Measurements from ENCODE around the gene MYO1A. TPM values are rescaled to one million over a fixed set of nuclear protein-coding genes. Genes with fewer than 3 reads are reported as not detected.
"Not testable (repeated sequence)": the region's sequence is repeated elsewhere in the genome, so short reads cannot be mapped to it uniquely, and the experiment has no call there.

Gene MYO1A
- polyA plus RNA-seq, 2 of the 4 experiments (the other 2 are of a cell fraction): 0.67 to 1.9 TPM

DNA sequence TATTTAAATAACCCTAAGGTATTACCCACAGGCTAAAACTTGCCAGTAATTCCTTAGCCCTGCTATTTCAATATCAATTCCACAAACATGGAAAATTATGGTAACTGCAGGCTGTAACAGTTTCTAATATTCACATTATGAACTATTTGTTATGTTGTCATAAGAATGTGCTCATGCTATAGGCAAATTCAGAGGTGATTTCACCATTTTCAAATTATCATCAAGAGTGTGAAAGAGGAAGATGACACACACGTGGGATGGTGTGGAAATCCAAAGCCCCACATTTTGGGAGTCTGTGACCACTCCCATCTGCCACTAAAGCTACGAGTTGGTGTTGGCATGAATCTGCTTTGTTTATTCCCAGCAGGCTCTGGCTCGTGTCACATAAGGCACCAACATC, 5.9 kb upstream of the MYO1A start:
- POLR2A ChIA-PET: no interaction called here
- CTCF ChIA-PET: interaction anchor here (1.5 to 8.5 kb wide), 5 partner anchors 22 to 297 kb away, joined by 3 to 161 read pairs (median 25); partner anchors contain the start of genes STAT6 and ZBTB39
- 68% methylated on average over 3 of the region's 3 CpGs for WGBS (ENCODE audit: missing lambda C conversion rate)
- ATAC-seq (no peak), FAIRE-seq (peak; percentile 61), DNase-seq (ENCODE audit: low read depth in 1 of 2, low spot score in 1 of 2) (no peak)
- H3K27ac ChIP-seq: no peak overlapping the region
- TF ChIP-seq RFX5 (IDR thresholded peaks at IDR 0.05): no peak
- TF ChIP-seq CBX8 (IDR thresholded peaks at IDR 0.05): no peak
- TF ChIP-seq MAFK (IDR thresholded peaks at IDR 0.05; ENCODE audit: partially characterized antibody): no peak
- no peak for TF ChIP-seq ZNF302 (CRISPR knock-in tag; IDR thresholded peaks at IDR 0.05)
- TF ChIP-seq, protein P1, sequence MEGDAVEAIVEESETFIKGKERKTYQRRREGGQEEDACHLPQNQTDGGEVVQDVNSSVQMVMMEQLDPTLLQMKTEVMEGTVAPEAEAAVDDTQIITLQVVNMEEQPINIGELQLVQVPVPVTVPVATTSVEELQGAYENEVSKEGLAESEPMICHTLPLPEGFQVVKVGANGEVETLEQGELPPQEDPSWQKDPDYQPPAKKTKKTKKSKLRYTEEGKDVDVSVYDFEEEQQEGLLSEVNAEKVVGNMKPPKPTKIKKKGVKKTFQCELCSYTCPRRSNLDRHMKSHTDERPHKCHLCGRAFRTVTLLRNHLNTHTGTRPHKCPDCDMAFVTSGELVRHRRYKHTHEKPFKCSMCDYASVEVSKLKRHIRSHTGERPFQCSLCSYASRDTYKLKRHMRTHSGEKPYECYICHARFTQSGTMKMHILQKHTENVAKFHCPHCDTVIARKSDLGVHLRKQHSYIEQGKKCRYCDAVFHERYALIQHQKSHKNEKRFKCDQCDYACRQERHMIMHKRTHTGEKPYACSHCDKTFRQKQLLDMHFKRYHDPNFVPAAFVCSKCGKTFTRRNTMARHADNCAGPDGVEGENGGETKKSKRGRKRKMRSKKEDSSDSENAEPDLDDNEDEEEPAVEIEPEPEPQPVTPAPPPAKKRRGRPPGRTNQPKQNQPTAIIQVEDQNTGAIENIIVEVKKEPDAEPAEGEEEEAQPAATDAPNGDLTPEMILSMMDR (IDR thresholded peaks at IDR 0.05): no peak
- no peak for TF ChIP-seq RNF2 (IDR thresholded peaks at IDR 0.05; ENCODE audit: borderline replicate concordance, low read depth)
- TF ChIP-seq KDM1A (IDR thresholded peaks at IDR 0.05; ENCODE audit: low read depth): no peak
- no peak for TF ChIP-seq EHF (CRISPR knock-in tag; IDR thresholded peaks at IDR 0.05)
- TF ChIP-seq EP300 (IDR thresholded peaks at IDR 0.05): no peak
- no peak for TF ChIP-seq JUNB (IDR thresholded peaks at IDR 0.05)
- TF ChIP-seq FOSB (CRISPR knock-in tag; IDR thresholded peaks at IDR 0.05): no peak
- TF ChIP-seq ESRRA (IDR thresholded peaks at IDR 0.05; ENCODE audit: borderline replicate concordance, low read length): no peak
- TF ChIP-seq TP53 (CRISPR knock-in tag; IDR thresholded peaks at IDR 0.05): no peak
- no peak for TF ChIP-seq CBX2 (IDR thresholded peaks at IDR 0.05; ENCODE audit: borderline replicate concordance, low read depth)
- no peak for TF ChIP-seq KDM5A (IDR thresholded peaks at IDR 0.05)
- no peak for TF ChIP-seq CHD4 (IDR thresholded peaks at IDR 0.05; ENCODE audit: borderline replicate concordance)
- TF ChIP-seq, protein P2, sequence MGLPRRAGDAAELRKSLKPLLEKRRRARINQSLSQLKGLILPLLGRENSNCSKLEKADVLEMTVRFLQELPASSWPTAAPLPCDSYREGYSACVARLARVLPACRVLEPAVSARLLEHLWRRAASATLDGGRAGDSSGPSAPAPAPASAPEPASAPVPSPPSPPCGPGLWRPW (IDR thresholded peaks at IDR 0.05): no peak
- no peak for TF ChIP-seq CEBPB (IDR thresholded peaks at IDR 0.05)
- no peak for TF ChIP-seq POLR2A (IDR thresholded peaks at IDR 0.05; ENCODE audit: low read length)
- TF ChIP-seq, protein P3, sequence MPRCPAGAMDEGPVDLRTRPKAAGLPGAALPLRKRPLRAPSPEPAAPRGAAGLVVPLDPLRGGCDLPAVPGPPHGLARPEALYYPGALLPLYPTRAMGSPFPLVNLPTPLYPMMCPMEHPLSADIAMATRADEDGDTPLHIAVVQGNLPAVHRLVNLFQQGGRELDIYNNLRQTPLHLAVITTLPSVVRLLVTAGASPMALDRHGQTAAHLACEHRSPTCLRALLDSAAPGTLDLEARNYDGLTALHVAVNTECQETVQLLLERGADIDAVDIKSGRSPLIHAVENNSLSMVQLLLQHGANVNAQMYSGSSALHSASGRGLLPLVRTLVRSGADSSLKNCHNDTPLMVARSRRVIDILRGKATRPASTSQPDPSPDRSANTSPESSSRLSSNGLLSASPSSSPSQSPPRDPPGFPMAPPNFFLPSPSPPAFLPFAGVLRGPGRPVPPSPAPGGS (IDR thresholded peaks at IDR 0.05): no peak
- H3K4me3 ChIP-seq: no peak overlapping the region
- H3K4me1 ChIP-seq: no peaks in the 10 kb centered on the region
- H3K4me2 ChIP-seq: no peak overlapping the region
- H3K9me3 ChIP-seq: no peaks in the 10 kb centered on the region

DNA sequence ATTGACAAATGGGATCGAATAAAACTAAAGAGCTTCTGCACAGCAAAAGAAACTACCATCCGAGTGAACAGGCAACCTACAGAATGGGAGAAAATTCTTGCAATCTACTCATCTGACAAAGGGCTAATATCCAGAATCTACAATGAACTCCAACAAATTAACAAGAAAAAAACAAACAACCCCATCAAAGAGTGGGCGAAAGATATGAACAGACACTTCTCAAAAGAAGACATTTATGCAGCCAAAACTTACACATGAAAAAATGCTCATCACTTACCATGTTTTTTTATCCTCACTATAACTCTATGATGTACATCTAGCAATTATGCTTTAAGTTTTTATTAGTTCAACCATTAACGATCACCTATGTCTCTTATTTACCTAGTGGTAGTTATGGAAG, 4.0 kb upstream of the MYO1A start:
- H3K4me1 ChIP-seq: peaks cover 13% of the 10 kb centered on the region; the same call in 2 of the 3 replicates
- CTCF ChIA-PET; POLR2A ChIA-PET; DNase-seq (ENCODE audit: low read depth in 1 of 2, low spot score in 1 of 2); H3K27ac ChIP-seq; H3K9me3 ChIP-seq; H3K4me3 ChIP-seq; FAIRE-seq; H3K4me2 ChIP-seq; ATAC-seq: not testable (repeated sequence)
- 95% methylated on average over 4 of the region's 4 CpGs for WGBS (ENCODE audit: missing lambda C conversion rate)

DNA sequence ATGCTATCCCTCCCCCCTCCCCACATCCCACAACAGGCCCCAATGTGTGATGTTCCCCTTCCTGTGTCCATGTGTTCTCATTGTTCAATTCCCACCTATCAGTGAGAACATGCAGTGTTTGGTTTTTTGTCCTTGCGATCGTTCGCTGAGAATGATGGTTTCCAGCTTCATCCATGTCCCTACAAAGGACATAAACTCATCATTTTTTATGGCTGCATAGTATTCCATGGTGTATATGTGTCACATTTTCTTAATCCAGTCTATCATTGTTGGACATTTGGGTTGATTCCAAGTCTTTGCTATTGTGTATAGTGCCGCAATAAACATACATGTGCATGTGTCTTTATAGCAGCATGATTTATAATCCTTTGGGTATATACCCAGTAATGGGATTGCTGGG, 3.2 kb upstream of the MYO1A start:
- H3K27ac ChIP-seq; DNase-seq (ENCODE audit: low read depth in 1 of 2, low spot score in 1 of 2); H3K4me3 ChIP-seq; H3K9me3 ChIP-seq; POLR2A ChIA-PET; FAIRE-seq; H3K4me2 ChIP-seq; ATAC-seq: not testable (repeated sequence)
- 91% methylated on average over 4 of the region's 4 CpGs for WGBS (ENCODE audit: missing lambda C conversion rate)
- peaks cover 21% of the 10 kb centered on the region; the same call in 2 of the 3 replicates for H3K4me1 ChIP-seq
- CTCF ChIA-PET: interaction anchor here (7.8 kb wide), 1 partner anchor 10 kb away, joined by 44 read pairs; no protein-coding TSS in a partner anchor
